GM12878 (cell line): ENCODE data around the gene RPP40. TPM values are rescaled to one million over a fixed set of nuclear protein-coding genes. Genes with fewer than 3 reads are reported as not detected.
"Not testable (repeated sequence)": the region's sequence is repeated elsewhere in the genome, so short reads cannot be mapped to it uniquely, and the experiment has no call there.

Experiments
- ATAC-seq: fragments of 200-7000 bp; cut with Tn5 transposase; 3 replicates; pipeline ENCODE4 v1.9.1; 2020; ENCODE audit warnings: mild to moderate bottlenecking, moderate library complexity
- BruUV-seq: library from RNA; stranded (reverse); fragments of 400-500 nt; replicated peaks from 2 replicates; lab custom pipeline; 2021; lab: Mats Ljungman, UMichigan
- CTCF ChIA-PET: fragments of 300-600 bp; sonication (Branson Sonifier 250); formaldehyde crosslinking; extraction: SDS; loops from one replicate; lab custom pipeline; 2021; ENCODE audit warnings: inconsistent platforms; lab: Yijun Ruan, JAX
- POLR2A ChIA-PET: fragments of 350-600 bp; formaldehyde crosslinking; extraction: SDS; loops from one replicate; lab custom pipeline; 2021; ENCODE audit warnings: inconsistent platforms; lab: Charles Lee
- RAD21 ChIA-PET: fragments of 300-600 bp; sonication (Branson Sonifier 250); formaldehyde crosslinking; loops from one replicate; lab custom pipeline; 2023; ENCODE audit warnings: antibody characterized with exemption; ENCODE audit not compliant: unreplicated experiment; lab: Charles Lee
- SMC1A ChIA-PET: fragments of 300-600 bp; sonication (Branson Sonifier 250); formaldehyde crosslinking; loops from one replicate; lab custom pipeline; 2023; ENCODE audit not compliant: unreplicated experiment, uncharacterized antibody; lab: Charles Lee
- DNase-seq: peaks from one replicate; pipeline ENCODE4 v3.0.0-alpha.2; 2011; ENCODE audit warnings: low read depth, low spot score
- FAIRE-seq: peaks from 3 replicates; lab custom pipeline; 2011; peaks lifted over from hg19 to GRCh38; lab: Jason Lieb, UNC
- H2AFZ ChIP-seq: 2 replicates; pipeline ENCODE4 v1.6.0; 2011; ENCODE audit warnings: low read depth, low read length, control low read depth; ENCODE audit not compliant: control insufficient read depth
- H3K27ac ChIP-seq: 2 replicates; pipeline ENCODE4 v1.5.1; 2011; ENCODE audit warnings: control low read depth; ENCODE audit not compliant: control insufficient read depth, insufficient read depth
- H3K27me3 ChIP-seq, 2 experiments: replicated peaks in 1 of 2; 2 replicates each; pipeline versions ENCODE4 v1.6.0 to v1.6.1; 2011; ENCODE audit warnings: low read length in 1 of 2; ENCODE audit not compliant: control insufficient read depth in 2 of 2, insufficient read depth in 2 of 2
- H3K36me3 ChIP-seq, 2 experiments: 2 replicates each; pipeline ENCODE4 v1.5.1; 2011; ENCODE audit warnings: low read length in 1 of 2; ENCODE audit not compliant: control insufficient read depth in 2 of 2, insufficient read depth in 2 of 2
- H3K4me1 ChIP-seq: 2 replicates; pipeline ENCODE4 v1.6.1; 2011; ENCODE audit warnings: mild to moderate bottlenecking, low read length, moderate library complexity, mixed read lengths; ENCODE audit not compliant: control insufficient read depth, insufficient read depth
- H3K4me2 ChIP-seq: 2 replicates; pipeline ENCODE4 v1.6.0; 2011; ENCODE audit warnings: control low read depth; ENCODE audit not compliant: control insufficient read depth, insufficient read depth
- H3K4me3 ChIP-seq: fragments of 200-600 bp; sonication (generic); 2 replicates; pipeline ENCODE4 v1.5.1; 2016
- H3K79me2 ChIP-seq: 2 replicates; pipeline ENCODE4 v1.6.0; 2011; ENCODE audit warnings: low read length; ENCODE audit not compliant: control insufficient read depth, insufficient read depth
- H3K9ac ChIP-seq: 2 replicates; pipeline ENCODE4 v1.8.0; 2011; ENCODE audit warnings: low read length, control low read depth, mixed read lengths; ENCODE audit not compliant: control insufficient read depth, insufficient read depth
- H3K9me3 ChIP-seq: replicated peaks from 3 replicates; pipeline ENCODE4 v1.5.1; 2011; ENCODE audit warnings: mild to moderate bottlenecking, low read length; ENCODE audit not compliant: control insufficient read depth, insufficient read depth
- H4K20me1 ChIP-seq: 2 replicates; pipeline ENCODE4 v1.6.0; 2011; ENCODE audit not compliant: control insufficient read depth, insufficient read depth
- ATF2 ChIP-seq: IDR thresholded peaks from 2 replicates; pipeline ENCODE4 v1.6.1; 2012; ENCODE audit warnings: low read length, inconsistent platforms
- FOXK2 ChIP-seq: fragments of 450-650 bp; IDR thresholded peaks from 2 replicates; pipeline ENCODE4 v1.6.1; 2017; ENCODE audit warnings: mild to moderate bottlenecking, moderate library complexity
- REST ChIP-seq: IDR thresholded peaks from 2 replicates; pipeline ENCODE4 v1.6.1; 2012; ENCODE audit warnings: mild to moderate bottlenecking, low read depth, low read length
- TAF1 ChIP-seq: IDR thresholded peaks from 2 replicates; pipeline ENCODE4 v1.6.1; 2011; ENCODE audit warnings: mild to moderate bottlenecking, low read depth, low read length, borderline replicate concordance
- whole genome bisulfite sequencing: methylation state at CpG from one replicate; pipeline ENCODE4 v1.1.6; 2016; ENCODE audit warnings: low lambda C conversion rate; ENCODE audit not compliant: insufficient replicate concordance, insufficient coverage; ENCODE audit errors: missing lambda C conversion rate; 5-methylcytosine and 5-hydroxymethylcytosine counted together
- in situ Hi-C: fragments of 300-500 bp; cut with MboI; formaldehyde crosslinking; loops from 9 replicates; pipeline ENCODE4 v1.14.3; 2018; ENCODE audit warnings: mixed read lengths
- intact Hi-C: fragments of 100-400 bp; cut with micrococcal nuclease; formaldehyde crosslinking; loops from one replicate; pipeline ENCODE4 v1.14.2; 2022; ENCODE audit not compliant: unreplicated experiment
- polyA plus RNA-seq, 11 experiments: library from polyadenylated mRNA; depleted of rRNA in 4 of 11; unstranded in 6 of 11; stranded (reverse) in 5 of 11; fragments of >200 nt; fragmentation: Nextera tagmentation in 4 of 11; fragmentation: Illumina TruSeq in 1 of 11; extraction: Ambion mirVana in 4 of 11; extraction: Trizol in 1 of 11; gene quantifications; 1 replicate in 1 of 11; 2 replicates in 10 of 11; pipeline versions ENCODE4 v1.2.1 to v1.2.3, GENCODE V29; 2011 to 2016; ENCODE audit warnings: inconsistent platforms in 2 of 11, missing spikeins in 2 of 11, low read depth in 1 of 11
- total RNA-seq, 4 experiments: library from RNA; depleted of rRNA in 3 of 4; stranded (reverse); fragments of >200 nt in 3 of 4; fragmentation: Illumina TruSeq in 1 of 4; extraction: Trizol in 1 of 4; gene quantifications; 2 replicates each; pipeline versions ENCODE4 v1.2.1 to v1.2.3, GENCODE V29; 2013 to 2021

The RPP40 gene
- total and polyA plus RNA-seq, 10 of the 15 experiments (the other 5 are each of a cell fraction or from before 2014, with no cell fraction given): 5.6 to 46.3 (median 21.7) TPM

GRCh38 chr6:5034328-5034727 lies 30.5 kb upstream of the RPP40 start (continued):
- TF ChIP-seq ATF2: no peak
- no peak for TF ChIP-seq REST
- no peak for TF ChIP-seq TAF1
- no peak for TF ChIP-seq FOXK2
- TF ChIP-seq, all 136 proteins: peak for 0

- 64% methylated on average over 11 of the region's 14 CpGs for WGBS
- H3K4me3 ChIP-seq, H3K27ac ChIP-seq, SMC1A ChIA-PET, CTCF ChIA-PET, intact Hi-C loops, DNase-seq, H3K36me3 ChIP-seq, H3K9me3 ChIP-seq, ATAC-seq, H3K4me2 ChIP-seq, BruUV-seq, FAIRE-seq, H3K4me1 ChIP-seq, H3K79me2 ChIP-seq, POLR2A ChIA-PET, H2AFZ ChIP-seq, H3K9ac ChIP-seq, H3K27me3 ChIP-seq, H4K20me1 ChIP-seq, RAD21 ChIA-PET, in situ Hi-C loops: not testable (repeated sequence)
Measured at GRCh38 chr6:5033214-5033904, 29.5 kb upstream of the RPP40 start.

GRCh38 chr6:5032706-5033105 lies 28.9 kb upstream of the RPP40 start:
- DNase-seq, intact Hi-C loops, H3K9ac ChIP-seq, POLR2A ChIA-PET, H3K27ac ChIP-seq, in situ Hi-C loops, BruUV-seq, H3K27me3 ChIP-seq, H3K36me3 ChIP-seq, H3K79me2 ChIP-seq, ATAC-seq, H4K20me1 ChIP-seq, FAIRE-seq, H3K4me3 ChIP-seq, SMC1A ChIA-PET, H3K4me1 ChIP-seq, H3K4me2 ChIP-seq, H3K9me3 ChIP-seq, RAD21 ChIA-PET, H2AFZ ChIP-seq: not testable (repeated sequence)
- WGBS: 82% methylated on average over 6 of the region's 13 CpGs
- CTCF ChIA-PET: interaction anchor here (0.9 kb wide), 1 partner anchor 220 kb away, joined by 4 read pairs; no protein-coding TSS in a partner anchor
